ENCODE results near the gene ACHE.

The ACHE gene

GRCh38 chr7:100884736-100885439 lies 10.8 kb downstream of the ACHE start:
- DNase-seq (ENCODE audit: low read depth, low spot score): no peak

GRCh38 chr7:100882785-100883526 lies 12.7 kb downstream of the ACHE start:
- no peak for DNase-seq (ENCODE audit: low read depth, low spot score)

DNA sequence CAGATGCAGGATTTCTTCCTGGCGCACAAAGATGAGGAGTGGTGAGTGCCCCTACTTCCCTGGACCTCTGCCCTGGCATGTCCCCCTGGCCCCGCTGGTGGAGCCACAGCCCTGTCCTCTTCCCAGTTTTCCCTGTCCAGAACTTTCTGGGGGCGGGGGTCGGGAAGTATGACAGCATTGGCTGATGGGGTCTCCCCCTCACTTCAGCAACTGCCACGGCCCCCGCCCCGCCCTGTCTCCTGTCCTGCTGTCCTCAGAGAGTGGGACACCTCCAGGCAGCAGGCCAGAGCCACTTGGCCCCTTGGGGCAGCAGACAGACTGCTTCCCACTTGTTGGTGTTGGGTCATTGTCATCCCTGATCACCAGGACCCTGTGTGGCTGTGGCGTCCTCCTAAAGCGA lies 13.5 kb downstream of the ACHE start:
- no peak for DNase-seq (ENCODE audit: low read depth, low spot score)

DNA sequence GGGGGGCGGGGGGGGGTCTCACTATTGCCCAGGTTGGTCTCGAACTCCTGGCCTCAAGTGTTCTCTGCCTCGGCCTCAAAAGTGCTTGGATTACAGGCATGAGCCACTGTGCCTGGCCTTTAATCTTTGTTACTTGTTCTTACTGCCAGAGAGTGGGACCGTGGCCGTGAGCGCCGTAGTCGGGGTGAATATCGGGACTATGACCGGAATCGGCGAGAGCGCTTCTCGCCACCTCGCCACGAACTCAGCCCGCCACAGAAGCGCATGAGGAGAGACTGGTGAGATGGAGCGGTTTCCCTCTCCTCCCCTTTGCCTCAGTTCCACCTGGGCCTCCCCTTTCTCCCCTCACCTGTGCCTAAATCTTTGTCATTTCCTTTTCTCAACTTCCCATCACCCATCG lies 14.6 kb downstream of the ACHE start:
- DNase-seq (ENCODE audit: low read depth, low spot score): no peak

GRCh38 chr7:100880645-100881044 lies 15.0 kb downstream of the ACHE start:
- DNase-seq (ENCODE audit: low read depth, low spot score): no peak

DNA sequence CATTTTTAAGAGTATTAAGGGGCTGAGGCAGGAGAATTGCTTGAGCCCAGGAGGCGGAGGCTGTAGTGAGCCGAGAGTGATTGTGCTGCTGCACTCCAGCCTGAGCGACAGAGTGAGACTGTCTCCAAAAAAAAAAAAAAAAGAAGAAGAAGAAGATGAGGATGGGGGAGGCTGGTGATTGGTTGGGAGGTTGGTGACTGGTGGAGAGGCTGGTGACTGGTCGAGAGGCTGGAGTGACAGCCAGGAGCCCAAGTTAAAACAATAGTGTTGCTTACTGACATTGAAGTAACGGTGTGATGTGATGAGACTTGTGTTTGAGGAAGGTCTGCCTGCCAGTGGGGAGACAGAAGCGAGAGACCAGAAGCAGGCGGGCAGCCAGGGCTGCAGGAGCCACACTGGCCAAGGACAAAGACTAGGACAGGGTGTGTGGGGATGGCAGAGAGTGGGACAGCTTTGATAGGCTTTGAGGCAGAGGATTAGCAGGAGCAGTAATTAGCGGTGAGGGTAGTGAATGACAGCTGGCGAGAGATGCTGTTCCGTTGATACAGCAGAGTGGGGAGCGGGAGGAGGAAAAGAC lies 15.9 kb downstream of the ACHE start:
- no peak for DNase-seq (ENCODE audit: low read depth, low spot score)

DNA sequence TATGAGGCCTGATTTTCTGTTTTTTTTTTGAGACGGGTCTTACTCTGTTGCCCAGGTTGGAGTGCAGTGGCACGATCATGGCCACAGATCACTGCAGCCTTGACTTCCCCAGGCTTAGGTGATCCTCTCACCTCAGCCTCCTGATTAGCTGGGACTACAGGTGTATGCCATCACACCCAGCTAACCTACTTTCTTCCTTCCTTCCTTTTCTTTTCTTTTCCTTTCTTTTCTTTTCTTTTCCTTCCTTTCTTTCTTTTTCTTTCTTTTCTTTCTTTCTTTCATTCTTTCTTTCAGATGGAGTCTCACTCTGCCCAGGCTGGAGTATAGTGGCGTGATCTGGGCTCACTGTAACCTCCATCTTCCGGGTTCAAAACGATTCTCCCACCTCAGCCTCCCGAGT lies 17.0 kb downstream of the ACHE start:
- DNase-seq (ENCODE audit: low read depth, low spot score): no peak

DNA sequence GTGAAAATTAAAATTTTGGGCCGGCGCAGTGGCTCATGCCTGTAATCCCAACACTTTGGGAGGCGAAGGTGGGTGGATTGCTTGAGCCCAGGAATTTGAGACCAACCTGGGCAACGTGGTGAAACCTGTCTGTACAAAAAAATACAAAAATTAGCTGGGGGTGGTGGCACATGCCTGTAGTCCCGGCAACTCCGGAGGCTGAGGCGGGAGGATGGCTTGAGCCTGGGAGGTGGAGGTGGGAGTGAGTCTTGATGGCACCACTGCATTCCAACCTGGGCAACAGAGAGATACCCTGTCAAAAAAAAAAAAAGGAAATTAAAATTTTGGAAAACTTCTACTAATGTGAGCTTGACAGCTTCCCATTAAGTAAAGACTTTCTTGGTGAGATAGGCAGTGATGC lies 17.7 kb downstream of the ACHE start:
- DNase-seq (ENCODE audit: low read depth, low spot score): no peak

GRCh38 chr7:100875356-100875751 lies 20.3 kb downstream of the ACHE start:
- no peak for DNase-seq (ENCODE audit: low read depth, low spot score)

- peak; percentile 98 for DNase-seq (ENCODE audit: low read depth, low spot score)
Measured at GRCh38 chr7:100874577-100875355, 20.9 kb downstream of the ACHE start, which contains the start of gene SRRT. TSS of gene SRRT (plus strand) at chr7:100875103. CDS start at chr7:100875591, 488 bp downstream.

- no peak for DNase-seq (ENCODE audit: low read depth, low spot score)
Measured at GRCh38 chr7:100874300-100874576, 21.4 kb downstream of the ACHE start.

DNA sequence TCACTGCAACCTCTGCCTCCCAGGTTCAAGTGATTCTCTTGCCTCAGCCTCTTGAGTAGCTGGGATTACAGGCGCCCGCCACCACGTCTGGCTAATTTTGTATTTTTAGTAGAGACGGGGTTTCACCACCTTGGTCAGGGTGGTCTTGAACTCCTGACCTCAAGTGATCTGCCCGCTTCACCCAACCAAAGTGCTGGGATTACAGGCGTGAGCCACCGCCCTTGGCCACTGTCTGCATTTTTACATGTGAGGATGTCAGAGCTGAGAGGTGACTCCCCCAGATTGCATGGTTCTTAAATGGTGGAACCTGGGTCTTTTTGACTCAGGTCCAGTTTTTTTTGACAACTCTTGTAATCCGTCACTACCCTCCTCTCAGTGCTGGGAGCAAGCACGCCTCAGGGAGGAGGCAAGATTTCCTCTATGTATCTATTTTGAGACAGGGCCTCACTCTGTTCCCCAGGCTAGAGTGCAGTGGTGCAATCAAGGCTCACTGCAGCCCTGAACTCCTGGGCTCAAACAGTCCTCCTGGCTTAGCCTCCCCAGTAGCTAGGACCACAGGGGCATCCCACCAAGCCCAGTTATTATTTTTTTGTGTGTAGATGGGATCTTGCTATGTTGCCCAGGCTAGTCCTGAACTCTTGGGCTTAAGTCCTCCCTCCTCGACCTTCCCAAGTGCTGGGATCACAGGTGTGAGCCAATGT lies 21.9 kb downstream of the ACHE start:
- DNase-seq (ENCODE audit: low read depth, low spot score): no peak

- DNase-seq (ENCODE audit: low read depth, low spot score): no peak
Measured at GRCh38 chr7:100867776-100868485, 27.8 kb downstream of the ACHE start.

DNA sequence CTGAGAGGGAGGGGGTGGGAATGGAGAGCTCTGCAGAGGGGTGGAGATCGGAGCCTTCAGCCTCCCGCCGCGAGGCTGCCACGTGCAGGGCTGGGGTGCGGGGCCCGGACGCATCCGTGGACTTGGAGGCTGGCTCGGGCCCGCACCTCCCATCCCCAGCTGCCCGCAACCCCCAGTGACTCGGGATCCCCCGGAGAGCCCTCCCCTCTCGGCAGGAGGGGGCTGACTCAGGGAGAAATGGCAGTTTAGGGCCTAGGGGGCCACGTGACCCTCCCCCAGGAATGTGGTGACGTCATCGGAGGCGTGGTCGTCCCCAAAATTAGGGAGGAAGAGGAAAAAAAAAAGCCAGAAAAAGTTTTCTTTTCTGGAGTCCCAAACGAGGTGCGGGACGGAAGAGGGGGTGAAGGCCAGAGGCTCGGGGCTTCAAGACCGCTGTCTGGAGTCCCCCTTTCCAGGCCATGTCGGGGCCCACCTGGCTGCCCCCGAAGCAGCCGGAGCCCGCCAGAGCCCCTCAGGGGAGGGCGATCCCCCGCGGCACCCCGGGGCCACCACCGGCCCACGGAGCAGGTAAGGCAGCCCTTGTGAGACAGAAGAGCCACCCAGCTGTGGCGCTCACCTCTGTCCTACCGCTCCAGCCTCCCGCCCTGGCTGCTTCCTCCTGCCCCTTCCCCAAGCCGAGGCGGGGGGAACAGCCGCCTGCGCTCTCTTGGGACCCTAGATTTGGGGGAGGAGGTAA lies 28.5 kb downstream of the ACHE start, which contains the start of gene TRIP6:
Gene TRIP6 (plus strand): TSS at position 348 of the 736 bp plus-strand sequence. CDS start 111 bp downstream, at position 459.
- peak; percentile 93 for DNase-seq (ENCODE audit: low read depth, low spot score)

DNA sequence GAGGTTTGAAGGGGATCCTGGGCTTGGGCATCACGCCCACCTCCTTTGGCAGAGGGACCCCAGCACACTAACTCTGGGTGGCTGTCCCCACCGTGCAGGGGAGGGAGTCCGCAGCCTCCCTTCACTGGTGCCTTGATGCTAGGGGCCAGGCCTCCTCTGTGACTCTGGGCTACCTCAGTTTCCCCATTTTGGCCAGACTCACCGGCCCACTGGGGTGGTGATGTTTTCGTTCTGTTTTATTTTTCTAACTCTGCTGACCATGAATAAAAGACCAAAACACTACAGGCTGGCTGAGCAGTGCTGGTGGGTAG lies 29.0 kb downstream of the ACHE start:
- DNase-seq (ENCODE audit: low read depth, low spot score): no peak

- no peak for DNase-seq (ENCODE audit: low read depth, low spot score)
Measured at GRCh38 chr7:100865938-100866728, 29.6 kb downstream of the ACHE start.

- peak; percentile 44 for DNase-seq (ENCODE audit: low read depth, low spot score)
Measured at GRCh38 chr7:100865372-100865911, 30.2 kb downstream of the ACHE start.

DNA sequence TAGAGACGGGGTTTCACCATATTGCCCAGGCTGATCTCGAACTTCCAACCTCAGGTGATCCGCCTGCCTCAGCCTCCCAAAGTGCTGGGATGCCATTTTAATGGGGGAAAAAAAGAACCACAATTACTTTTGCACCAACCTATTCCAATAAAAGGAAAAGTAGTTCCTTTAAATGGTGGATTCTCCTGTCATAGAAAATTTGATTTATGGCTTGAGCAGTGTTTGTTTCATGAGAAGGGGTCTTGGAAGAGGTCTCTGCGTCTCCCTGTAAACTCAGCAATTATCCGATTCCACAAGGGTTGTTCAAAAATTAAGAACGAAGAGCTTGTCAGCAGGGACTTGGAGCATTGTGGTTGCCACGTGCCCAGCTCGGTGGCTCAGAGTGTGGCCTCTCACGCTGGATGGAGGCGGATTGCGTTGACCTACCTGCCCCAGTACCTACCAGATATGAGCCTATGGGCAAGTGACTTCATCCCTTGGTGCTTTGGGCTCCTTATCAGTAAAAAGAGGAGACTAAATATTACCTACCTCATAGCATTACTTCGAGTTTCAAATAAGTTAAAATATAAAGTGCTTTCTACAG lies 31.3 kb downstream of the ACHE start:
- DNase-seq (ENCODE audit: low read depth, low spot score): no peak

- DNase-seq (ENCODE audit: low read depth, low spot score): no peak
Measured at GRCh38 chr7:100863406-100863950, 32.2 kb downstream of the ACHE start.

Measured in ELF-1 (cell line).